GM21381 (cell line): ENCODE measurements around the gene BANP.
"Not testable (repeated sequence)": the region's sequence is repeated elsewhere in the genome, so short reads cannot be mapped to it uniquely, and the experiment has no call there.

Source experiments
- ATAC-seq: cut with Tn5 transposase; IDR thresholded peaks from one replicate; pipeline ENCODE4 v1.9.1; 2021; ENCODE audit warnings: mild to moderate bottlenecking, moderate library complexity; ENCODE audit not compliant: unreplicated experiment

BANP gene

GRCh38 chr16:87926246-87927194, 24.7 kb upstream of the BANP start:
- no peak for ATAC-seq

GRCh38 chr16:87927195-87927562, 24.1 kb upstream of the BANP start:
- no peak for ATAC-seq

GRCh38 chr16:87929986-87930385, 21.2 kb upstream of the BANP start:
- ATAC-seq, result no peak

GRCh38 chr16:87930456-87930855, 20.8 kb upstream of the BANP start:
- no peak for ATAC-seq

- no peak for ATAC-seq
Observed at GRCh38 chr16:87931504-87931903, 19.7 kb upstream of the BANP start.

GRCh38 chr16:87932475-87933139, 18.6 kb upstream of the BANP start:
- not testable (repeated sequence) for ATAC-seq

GRCh38 chr16:87933140-87933495, 18.1 kb upstream of the BANP start:
- no peak for ATAC-seq

GRCh38 chr16:87934752-87935425, 16.3 kb upstream of the BANP start:
- ATAC-seq, result not testable (repeated sequence)

- ATAC-seq, result not testable (repeated sequence)
Observed at GRCh38 chr16:87936016-87936374, 15.2 kb upstream of the BANP start.

- no peak for ATAC-seq
Observed at GRCh38 chr16:87936375-87937230, 14.6 kb upstream of the BANP start, which contains the start of gene CA5A. TSS of gene CA5A (minus strand) at chr16:87936529. CDS start at chr16:87936450, 79 bp downstream.

- not testable (repeated sequence) for ATAC-seq
Observed at GRCh38 chr16:87937231-87937542, 14.0 kb upstream of the BANP start.

GRCh38 chr16:87938412-87938949, 12.8 kb upstream of the BANP start:
- ATAC-seq, result no peak

GRCh38 chr16:87939562-87940423, 11.4 kb upstream of the BANP start:
- no peak for ATAC-seq

- ATAC-seq, result no peak
Observed at GRCh38 chr16:87942680-87943079, 8.6 kb upstream of the BANP start.

- ATAC-seq, result no peak
Observed at GRCh38 chr16:87945351-87946042, 5.7 kb upstream of the BANP start.

- no peak for ATAC-seq
Observed at GRCh38 chr16:87946596-87947347, 4.5 kb upstream of the BANP start.

- ATAC-seq, result no peak
Observed at GRCh38 chr16:87947356-87948118, 3.7 kb upstream of the BANP start.

- no peak for ATAC-seq
Observed at GRCh38 chr16:87948119-87948545, 3.1 kb upstream of the BANP start.
